Panc1 (cell line): ENCODE results near the gene LBH.

Source experiments
- CTCF ChIP-seq: fragments of 450-650 bp; IDR thresholded peaks from 2 replicates; pipeline ENCODE4 v1.5.1; 2017; ENCODE audit warnings: mild to moderate bottlenecking
- REST ChIP-seq, 2 experiments: IDR thresholded peaks; 2 replicates each; pipeline ENCODE4 v1.6.1; 2011 to 2012; ENCODE audit warnings: low read depth in 2 of 2, control low read depth in 1 of 2, low read length in 1 of 2, mild to moderate bottlenecking in 1 of 2, moderate library complexity in 1 of 2; ENCODE audit not compliant: insufficient read depth in 1 of 2
- SIN3A ChIP-seq: IDR thresholded peaks from 2 replicates; pipeline ENCODE4 v1.6.1; 2012; ENCODE audit warnings: low read depth, mild to moderate bottlenecking, low read length, moderate library complexity, borderline replicate concordance; ENCODE audit not compliant: insufficient read depth
- TCF7L2 ChIP-seq: IDR thresholded peaks from 2 replicates; pipeline ENCODE4 v1.6.1; 2011; ENCODE audit warnings: mild to moderate bottlenecking, low read depth, low read length, inconsistent platforms

GRCh38 chr2:30201990-30202389, 29.3 kb upstream of the LBH start:
- no peak for TF ChIP-seq CTCF
- no peak for TF ChIP-seq TCF7L2
- no peak for TF ChIP-seq REST (IDR thresholded peaks at IDR 0.05; ENCODE audit: insufficient read depth in 1 of 2, low read depth in 2 of 2, low read length in 1 of 2)
- no peak for TF ChIP-seq SIN3A
